ENCODE results near the gene CDK14. TPM values are rescaled to one million over a fixed set of nuclear protein-coding genes. Genes with fewer than 3 reads are reported as not detected.

The CDK14 gene
- total RNA-seq, 1 donor from 2014 or later = 79.4 TPM

GRCh38 chr7:91228927-91229558 is 632.9 kb downstream of the CDK14 start:
- intact Hi-C loops (cut with DNase I) = no loop called here
- ATAC-seq (peak; percentile 44), DNase-seq (ENCODE audit: low spot score) (no peak)

- DNase-seq (ENCODE audit: low spot score) (no peak), ATAC-seq (no peak)
- intact Hi-C loops (cut with DNase I) = no loop called here
Measured at GRCh38 chr7:91230100-91230499, 634.0 kb downstream of the CDK14 start.

- intact Hi-C loops (cut with DNase I) = no loop called here
- no peak for ATAC-seq
- DNase-seq (ENCODE audit: low spot score) = no peak
Measured at GRCh38 chr7:91230503-91230902, 634.4 kb downstream of the CDK14 start.

GRCh38 chr7:91233212-91233611 is 637.1 kb downstream of the CDK14 start:
- no peak for DNase-seq (ENCODE audit: low spot score)
- ATAC-seq = no peak
- intact Hi-C loops (cut with DNase I) = no loop called here

GRCh38 chr7:91235211-91235832 is 639.2 kb downstream of the CDK14 start:
- intact Hi-C loops (cut with DNase I) = no loop called here
- DNase-seq (ENCODE audit: low spot score) (no peak), ATAC-seq (no peak)

- DNase-seq (ENCODE audit: low spot score) = no peak
- intact Hi-C loops (cut with DNase I) = no loop called here
- ATAC-seq = peak; percentile 69
Measured at GRCh38 chr7:91239171-91239604, 643.1 kb downstream of the CDK14 start.

GRCh38 chr7:91239772-91240171 is 643.7 kb downstream of the CDK14 start:
- intact Hi-C loops (cut with DNase I) = no loop called here
- DNase-seq (ENCODE audit: low spot score) = no peak
- ATAC-seq = no peak

GRCh38 chr7:91240376-91240941 is 644.3 kb downstream of the CDK14 start:
- ATAC-seq = peak; percentile 72
- no peak for DNase-seq (ENCODE audit: low spot score)
- intact Hi-C loops (cut with DNase I) = no loop called here

GRCh38 chr7:91242097-91242844 is 646.1 kb downstream of the CDK14 start:
- ATAC-seq (no peak), DNase-seq (ENCODE audit: low spot score) (no peak)
- intact Hi-C loops (cut with DNase I) = no loop called here

- DNase-seq (ENCODE audit: low spot score) (no peak), ATAC-seq (peak; percentile 44)
- intact Hi-C loops (cut with DNase I) = no loop called here
Measured at GRCh38 chr7:91243591-91244301, 647.6 kb downstream of the CDK14 start.

GRCh38 chr7:91247500-91247899 is 651.4 kb downstream of the CDK14 start:
- ATAC-seq (no peak), DNase-seq (ENCODE audit: low spot score) (no peak)
- intact Hi-C loops (cut with DNase I) = no loop called here

- no peak for DNase-seq (ENCODE audit: low spot score)
- intact Hi-C loops (cut with DNase I) = no loop called here
- no peak for ATAC-seq
Measured at GRCh38 chr7:91248996-91249395, 652.9 kb downstream of the CDK14 start.

- no peak for DNase-seq (ENCODE audit: low spot score)
- no peak for ATAC-seq
Measured at GRCh38 chr7:91249506-91250233, 653.5 kb downstream of the CDK14 start.

GRCh38 chr7:91250706-91251105 is 654.6 kb downstream of the CDK14 start:
- ATAC-seq (no peak), DNase-seq (ENCODE audit: low spot score) (no peak)
- intact Hi-C loops (cut with DNase I) = no loop called here

More at GRCh38 chr7:91249506-91250233, 653.5 kb downstream of the CDK14 start:
- intact Hi-C loops (cut with DNase I) = no loop called here

- no peak for ATAC-seq
- intact Hi-C loops (cut with DNase I) = no loop called here
- DNase-seq (ENCODE audit: low spot score) = no peak
Measured at GRCh38 chr7:91251877-91252276, 655.8 kb downstream of the CDK14 start.
